ENCODE results near the gene HACD4.
"Not testable (repeated sequence)": the region's sequence is repeated elsewhere in the genome, so short reads cannot be mapped to it uniquely, and the experiment has no call there.

The HACD4 gene

DNA sequence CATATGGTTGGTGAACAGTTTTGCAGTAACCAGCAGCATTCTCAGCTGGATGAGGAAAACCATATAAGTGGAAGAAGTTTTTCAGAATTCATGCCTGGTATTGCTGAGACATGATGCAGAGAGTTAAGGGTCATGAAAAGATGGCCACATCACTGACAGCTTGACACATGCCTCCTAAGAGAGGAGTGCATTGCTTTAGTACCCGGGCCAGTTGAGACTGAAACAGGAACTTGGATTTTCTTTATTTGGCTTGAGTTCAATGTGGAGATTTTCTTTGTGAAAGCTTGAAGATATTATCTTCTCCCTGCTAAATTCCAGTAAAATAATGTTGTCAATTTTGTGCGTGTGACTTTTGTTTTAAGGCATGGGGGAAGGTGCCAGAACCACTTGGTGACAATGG is 35.8 kb downstream of the HACD4 start:
- DNase-seq = no peak
- no peak for TF ChIP-seq POLR2A (IDR thresholded peaks at IDR 0.05; ENCODE audit: low read length)

GRCh38 chr9:20994486-20994885 is 37.0 kb downstream of the HACD4 start:
- no peak for DNase-seq
- TF ChIP-seq POLR2A (IDR thresholded peaks at IDR 0.05; ENCODE audit: low read length) = no peak
- no peak for TF ChIP-seq GATA1 (IDR thresholded peaks at IDR 0.05; ENCODE audit: low read depth, low read length)

DNA sequence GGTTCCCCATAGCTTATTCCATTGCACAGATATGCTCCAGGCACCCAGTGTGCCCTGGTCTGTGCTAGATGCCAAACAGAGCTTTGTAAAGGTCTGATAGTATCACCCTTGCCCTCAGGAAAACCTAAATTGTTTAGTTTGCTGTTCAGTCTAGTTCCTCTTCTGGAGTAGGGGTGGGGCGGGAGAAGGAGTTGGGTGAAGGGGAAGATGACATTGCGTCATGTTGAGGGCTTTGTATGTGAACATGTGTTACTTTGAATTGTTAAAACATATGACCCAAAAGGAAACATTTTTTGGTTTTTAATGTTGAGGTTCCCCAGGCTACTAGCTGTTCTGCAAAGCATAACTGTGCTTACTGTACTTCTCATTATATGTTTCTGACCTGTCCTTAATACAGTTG is 40.6 kb downstream of the HACD4 start:
- no peak for DNase-seq
- TF ChIP-seq POLR2A (IDR thresholded peaks at IDR 0.05; ENCODE audit: low read length) (no peak), GATA1 (IDR thresholded peaks at IDR 0.05; ENCODE audit: low read depth, low read length) (no peak)

DNA sequence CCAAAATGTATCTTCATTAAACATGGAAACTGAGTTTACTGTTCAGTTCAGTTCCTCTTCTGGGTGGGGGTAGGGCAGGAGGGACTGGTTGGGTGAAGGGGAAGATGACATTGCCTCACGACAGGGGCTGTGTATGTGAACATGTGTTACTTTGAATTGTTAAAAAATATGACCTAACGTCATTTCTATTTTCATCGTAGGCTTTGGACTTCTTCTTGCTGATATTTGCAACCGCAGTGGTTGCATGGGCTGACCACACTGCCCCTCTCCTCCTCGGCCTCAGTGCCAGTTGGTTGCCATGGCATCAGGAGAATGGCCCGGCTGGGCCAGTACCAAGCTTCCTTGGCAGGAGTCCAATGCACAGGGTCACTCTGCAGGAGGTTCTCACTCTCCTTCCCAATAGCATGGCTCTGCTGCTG is 41.5 kb downstream of the HACD4 start:
- TF ChIP-seq POLR2A (IDR thresholded peaks at IDR 0.05; ENCODE audit: low read length) = no peak
- TF ChIP-seq GATA1 (IDR thresholded peaks at IDR 0.05; ENCODE audit: low read depth, low read length) = no peak
- no peak for DNase-seq

- TF ChIP-seq POLR2A (IDR thresholded peaks at IDR 0.05; ENCODE audit: low read length) = no peak
- TF ChIP-seq GATA1 (IDR thresholded peaks at IDR 0.05; ENCODE audit: low read depth, low read length) = no peak
- DNase-seq = no peak
Measured at GRCh38 chr9:20988671-20989315, 42.6 kb downstream of the HACD4 start.

- no peak for TF ChIP-seq GATA1 (IDR thresholded peaks at IDR 0.05; ENCODE audit: low read depth, low read length)
- no peak for TF ChIP-seq POLR2A (IDR thresholded peaks at IDR 0.05; ENCODE audit: low read length)
- no peak for DNase-seq
Measured at GRCh38 chr9:20988061-20988460, 43.4 kb downstream of the HACD4 start.

- TF ChIP-seq GATA1 (IDR thresholded peaks at IDR 0.05; ENCODE audit: low read depth, low read length) (no peak), POLR2A (IDR thresholded peaks at IDR 0.05; ENCODE audit: low read length) (no peak)
Measured at GRCh38 chr9:20987521-20987920, 43.9 kb downstream of the HACD4 start.

GRCh38 chr9:20985851-20986600 is 45.4 kb downstream of the HACD4 start:
- no peak for DNase-seq
- TF ChIP-seq GATA1 (IDR thresholded peaks at IDR 0.05; ENCODE audit: low read depth, low read length) (no peak), POLR2A (IDR thresholded peaks at IDR 0.05; ENCODE audit: low read length) (no peak)

More at GRCh38 chr9:20987521-20987920, 43.9 kb downstream of the HACD4 start:
- no peak for DNase-seq

DNA sequence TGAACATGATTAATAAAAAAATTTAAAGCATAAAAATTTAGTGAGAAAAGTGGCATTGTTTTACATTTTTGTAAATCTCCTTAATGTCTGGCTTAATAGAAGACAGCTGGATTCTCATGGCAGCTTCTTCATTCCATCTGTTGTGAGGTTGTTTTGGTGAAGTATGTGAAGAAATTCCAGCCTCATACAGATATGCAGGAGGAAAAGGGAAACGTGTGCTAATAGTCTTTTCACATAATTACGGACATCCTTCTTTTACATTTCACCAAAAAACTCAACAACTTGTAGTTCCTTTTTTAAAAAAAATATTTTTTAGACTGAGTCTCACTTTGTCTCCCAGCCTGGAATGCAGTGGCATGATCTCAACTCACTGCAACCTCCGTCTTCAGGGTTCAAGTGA is 46.9 kb downstream of the HACD4 start:
- DNase-seq = no peak
- no peak for TF ChIP-seq POLR2A (IDR thresholded peaks at IDR 0.05; ENCODE audit: low read length)
- no peak for TF ChIP-seq GATA1 (IDR thresholded peaks at IDR 0.05; ENCODE audit: low read depth, low read length)

GRCh38 chr9:20981486-20981885 is 50.0 kb downstream of the HACD4 start:
- DNase-seq = no peak
- TF ChIP-seq GATA1 (IDR thresholded peaks at IDR 0.05; ENCODE audit: low read depth, low read length) (no peak), POLR2A (IDR thresholded peaks at IDR 0.05; ENCODE audit: low read length) (no peak)

DNA sequence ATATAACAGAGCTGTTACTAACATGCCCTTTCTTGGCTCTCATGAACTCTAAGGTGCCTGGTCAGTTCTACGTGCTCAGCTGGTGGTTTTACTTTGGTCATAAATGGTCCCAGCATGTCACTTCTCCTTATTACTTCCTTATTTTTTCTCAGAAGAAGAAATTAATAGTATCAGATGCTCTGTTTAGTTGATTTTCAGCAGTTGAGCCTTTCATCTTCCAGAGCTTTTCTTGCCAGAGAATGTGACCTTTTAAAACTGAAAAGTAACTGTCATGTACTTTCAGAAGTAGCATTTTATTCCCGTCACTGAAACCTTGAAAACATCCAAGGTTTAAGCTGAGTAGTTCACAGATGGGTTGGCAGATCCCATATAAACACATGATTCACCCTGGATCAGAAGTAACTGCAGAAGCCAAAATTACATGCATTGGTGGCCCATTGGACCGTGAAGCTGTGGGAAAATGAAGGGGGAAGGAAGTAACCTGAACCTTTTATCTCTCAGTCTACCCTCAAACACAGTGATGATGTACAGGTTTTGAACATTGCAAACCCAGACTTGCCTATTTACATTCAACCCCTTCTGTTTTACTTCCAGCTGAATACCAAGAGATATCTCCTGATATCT is 50.5 kb downstream of the HACD4 start:
- TF ChIP-seq GATA1 (IDR thresholded peaks at IDR 0.05; ENCODE audit: low read depth, low read length) (no peak), POLR2A (IDR thresholded peaks at IDR 0.05; ENCODE audit: low read length) (no peak)

GRCh38 chr9:20978249-20978648 is 53.2 kb downstream of the HACD4 start:
- DNase-seq = no peak
- TF ChIP-seq POLR2A (IDR thresholded peaks at IDR 0.05; ENCODE audit: low read length) = no peak
- no peak for TF ChIP-seq GATA1 (IDR thresholded peaks at IDR 0.05; ENCODE audit: low read depth, low read length)

More for the DNA sequence above, 50.5 kb downstream of the HACD4 start:
- no peak for DNase-seq

DNA sequence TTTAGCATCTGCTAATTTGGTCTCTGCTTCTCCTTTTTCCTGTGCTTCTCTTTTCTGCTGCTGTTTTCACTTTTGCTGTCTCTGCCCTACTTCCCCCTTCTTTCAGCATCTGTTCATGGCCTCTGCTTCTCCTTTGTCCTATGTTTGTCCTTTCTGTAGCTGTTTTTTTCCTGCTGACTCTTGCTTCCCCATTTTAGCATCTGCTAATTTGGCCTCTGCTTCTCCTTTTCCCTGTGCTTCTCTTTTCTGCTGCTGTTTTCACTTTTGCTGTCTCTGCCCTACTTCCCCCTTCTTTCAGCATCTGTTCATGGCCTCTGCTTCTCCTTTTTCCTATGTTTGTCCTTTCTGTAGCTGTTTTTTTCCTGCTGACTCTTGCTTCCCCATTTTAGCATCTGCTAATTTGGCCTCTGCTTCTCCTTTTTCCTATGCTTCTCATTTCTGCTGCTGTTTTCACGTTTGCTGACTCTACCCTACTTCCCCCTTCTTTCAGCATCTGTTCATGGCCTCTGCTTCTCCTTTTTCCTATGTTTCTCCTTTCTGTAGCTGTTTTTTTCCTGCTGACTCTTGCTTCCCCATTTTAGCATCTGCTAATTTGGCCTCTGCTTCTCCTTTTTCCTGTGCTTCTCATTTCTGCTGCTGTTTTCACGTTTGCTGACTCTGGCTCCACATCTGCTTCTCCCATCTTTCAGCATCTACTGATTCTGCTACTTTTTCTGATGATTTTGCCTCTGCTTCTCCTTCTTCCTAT is 57.1 kb downstream of the HACD4 start:
- DNase-seq = not testable (repeated sequence)

- not testable (repeated sequence) for DNase-seq
Measured at GRCh38 chr9:20973246-20973947, 58.0 kb downstream of the HACD4 start.

Data from erythroblast (primary cell).